Measurements from ENCODE around the gene ZCCHC7. TPM values are rescaled to one million over a fixed set of nuclear protein-coding genes. Genes with fewer than 3 reads are reported as not detected.

The ZCCHC7 gene
- total RNA-seq, 3 donors from 2014 or later (not counting 1 experiment from before 2014, with no cell fraction given) = 42.4 to 43.2 (median 42.8) TPM

DNA sequence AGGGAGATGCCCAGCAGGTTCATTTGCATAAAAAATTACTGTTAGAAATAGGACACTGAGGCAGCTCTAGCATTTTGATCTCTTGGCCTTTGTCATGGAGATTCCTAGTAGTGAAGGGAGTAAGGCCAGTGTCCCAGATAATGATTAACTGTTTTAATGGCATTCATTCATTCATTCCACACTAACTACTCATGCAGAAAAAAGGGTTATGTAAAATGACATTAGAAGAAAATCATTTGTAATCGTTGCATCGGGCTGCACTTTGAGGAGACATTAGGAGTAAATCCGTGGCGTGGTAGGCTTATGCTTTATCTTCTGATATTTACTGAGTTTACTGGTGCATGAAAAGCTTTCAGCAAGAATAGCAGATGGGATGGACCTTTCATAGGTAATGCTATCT, 219.5 kb downstream of the ZCCHC7 start:
- no peak overlapping the region for H3K27ac Mint-ChIP-seq
- ATAC-seq = no peak

DNA sequence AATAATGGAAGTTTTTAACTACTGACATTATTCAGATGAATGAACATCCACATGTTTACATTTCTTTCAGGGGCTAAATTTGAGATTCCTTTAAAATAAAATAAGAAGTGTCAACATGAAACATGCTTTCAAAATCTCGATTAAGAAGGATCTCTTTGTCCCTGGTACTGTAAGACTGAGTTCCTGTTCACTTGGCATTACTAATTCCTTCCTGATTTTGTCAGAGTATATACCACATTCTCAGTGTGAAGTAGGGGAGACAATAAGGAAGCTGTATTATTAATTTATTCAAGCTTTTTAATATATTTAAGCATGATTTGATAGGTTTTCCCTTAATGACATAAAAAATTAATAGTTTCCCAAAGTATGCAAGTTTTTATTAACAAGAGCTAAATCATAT, 220.6 kb downstream of the ZCCHC7 start:
- no peak for ATAC-seq
- H3K4me1 ChIP-seq (ENCODE audit: control insufficient read depth, insufficient read depth, low read length) = no peaks in the 10 kb centered on the region
- no peak overlapping the region for H3K4me3 Mint-ChIP-seq
- TF ChIP-seq, protein P1, sequence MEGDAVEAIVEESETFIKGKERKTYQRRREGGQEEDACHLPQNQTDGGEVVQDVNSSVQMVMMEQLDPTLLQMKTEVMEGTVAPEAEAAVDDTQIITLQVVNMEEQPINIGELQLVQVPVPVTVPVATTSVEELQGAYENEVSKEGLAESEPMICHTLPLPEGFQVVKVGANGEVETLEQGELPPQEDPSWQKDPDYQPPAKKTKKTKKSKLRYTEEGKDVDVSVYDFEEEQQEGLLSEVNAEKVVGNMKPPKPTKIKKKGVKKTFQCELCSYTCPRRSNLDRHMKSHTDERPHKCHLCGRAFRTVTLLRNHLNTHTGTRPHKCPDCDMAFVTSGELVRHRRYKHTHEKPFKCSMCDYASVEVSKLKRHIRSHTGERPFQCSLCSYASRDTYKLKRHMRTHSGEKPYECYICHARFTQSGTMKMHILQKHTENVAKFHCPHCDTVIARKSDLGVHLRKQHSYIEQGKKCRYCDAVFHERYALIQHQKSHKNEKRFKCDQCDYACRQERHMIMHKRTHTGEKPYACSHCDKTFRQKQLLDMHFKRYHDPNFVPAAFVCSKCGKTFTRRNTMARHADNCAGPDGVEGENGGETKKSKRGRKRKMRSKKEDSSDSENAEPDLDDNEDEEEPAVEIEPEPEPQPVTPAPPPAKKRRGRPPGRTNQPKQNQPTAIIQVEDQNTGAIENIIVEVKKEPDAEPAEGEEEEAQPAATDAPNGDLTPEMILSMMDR (IDR thresholded peaks at IDR 0.05) = no peak
- no peaks in the 10 kb centered on the region for H3K9me3 Mint-ChIP-seq
- no peak overlapping the region for H3K27ac Mint-ChIP-seq
- no peak overlapping the region for H3K27ac ChIP-seq (ENCODE audit: low read length)
- intact Hi-C loops (cut with micrococcal nuclease) = no loop called here
- DNase-seq = no peak
- H3K36me3 ChIP-seq (ENCODE audit: control insufficient read depth, insufficient read depth, low read length) = no peaks in the 10 kb centered on the region
- H3K4me1 Mint-ChIP-seq = no peaks in the 10 kb centered on the region
- no peaks in the 10 kb centered on the region for H3K27me3 ChIP-seq (ENCODE audit: control insufficient read depth, insufficient read depth, low read length)
- no peaks in the 10 kb centered on the region for H3K9me3 ChIP-seq (ENCODE audit: control insufficient read depth, insufficient read depth, low read length)
- H3K36me3 Mint-ChIP-seq = no peaks in the 10 kb centered on the region
- H3K27me3 Mint-ChIP-seq (ENCODE audit: low read depth in 2 of 2) = no peaks in the 10 kb centered on the region
- 60% methylated on average over 1 of the region's 1 CpG for WGBS (ENCODE audit: insufficient coverage)
- no peak overlapping the region for H3K4me3 ChIP-seq (ENCODE audit: low read length)

More for the DNA sequence above, 219.5 kb downstream of the ZCCHC7 start:
- Histone ChIP-seq H3K4me3 (ENCODE audit: low read length) (no peak overlapping the region), H3K27me3 (ENCODE audit: control insufficient read depth, insufficient read depth, low read length) (no peaks in the 10 kb centered on the region), H3K9me3 (ENCODE audit: control insufficient read depth, insufficient read depth, low read length) (no peaks in the 10 kb centered on the region), H3K27ac (ENCODE audit: low read length) (no peak overlapping the region), H3K4me1 (ENCODE audit: control insufficient read depth, insufficient read depth, low read length) (no peaks in the 10 kb centered on the region), H3K36me3 (ENCODE audit: control insufficient read depth, insufficient read depth, low read length) (no peaks in the 10 kb centered on the region)
- 94% methylated on average over 4 of the region's 4 CpGs for whole genome bisulfite sequencing (ENCODE audit: insufficient coverage)
- intact Hi-C loops (cut with micrococcal nuclease) = no loop called here
- H3K9me3 Mint-ChIP-seq = no peaks in the 10 kb centered on the region
- no peak overlapping the region for H3K4me3 Mint-ChIP-seq
- H3K27me3 Mint-ChIP-seq (ENCODE audit: low read depth in 2 of 2) = no peaks in the 10 kb centered on the region
- no peaks in the 10 kb centered on the region for H3K36me3 Mint-ChIP-seq
- no peak for DNase-seq
- H3K4me1 Mint-ChIP-seq = no peaks in the 10 kb centered on the region
- TF ChIP-seq, protein P1 (IDR thresholded peaks at IDR 0.05) = no peak

DNA sequence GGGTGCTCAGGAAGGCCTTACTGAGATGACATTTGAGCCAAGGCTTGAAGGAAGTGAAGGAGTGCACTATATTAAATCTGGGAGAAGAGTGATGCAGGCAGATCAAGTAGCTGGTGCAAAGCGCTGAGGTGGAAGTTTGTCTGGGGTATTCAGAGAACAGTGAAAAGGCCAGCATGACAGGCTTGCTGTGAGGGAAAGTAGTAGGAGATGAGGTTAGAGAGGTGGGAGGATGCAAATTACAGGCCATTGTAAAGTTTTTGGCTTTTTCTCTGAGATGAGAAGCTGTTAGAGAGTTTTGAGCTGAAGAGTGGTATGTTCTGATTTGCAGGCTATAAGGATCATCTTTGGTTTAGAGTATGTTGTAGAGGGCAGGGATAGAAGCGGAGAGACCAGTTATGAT, 221.3 kb downstream of the ZCCHC7 start:
- H3K4me3 ChIP-seq (ENCODE audit: low read length) = no peak overlapping the region
- no peaks in the 10 kb centered on the region for H3K27me3 ChIP-seq (ENCODE audit: control insufficient read depth, insufficient read depth, low read length)
- ATAC-seq = no peak
- Mint-ChIP-seq H3K4me1 (no peaks in the 10 kb centered on the region), H3K4me3 (no peak overlapping the region), H3K9me3 (no peaks in the 10 kb centered on the region), H3K27me3 (ENCODE audit: low read depth in 2 of 2) (no peaks in the 10 kb centered on the region), H3K36me3 (no peaks in the 10 kb centered on the region), H3K27ac (no peak overlapping the region)
- DNase-seq = no peak
- WGBS (ENCODE audit: insufficient coverage) = 94% methylated on average over 2 of the region's 2 CpGs
- H3K27ac ChIP-seq (ENCODE audit: low read length) = no peak overlapping the region
- TF ChIP-seq, protein P1 (IDR thresholded peaks at IDR 0.05) = no peak
- H3K9me3 ChIP-seq (ENCODE audit: control insufficient read depth, insufficient read depth, low read length) = no peaks in the 10 kb centered on the region
- intact Hi-C loops (cut with micrococcal nuclease) = no loop called here
- H3K36me3 ChIP-seq (ENCODE audit: control insufficient read depth, insufficient read depth, low read length) = no peaks in the 10 kb centered on the region
- no peaks in the 10 kb centered on the region for H3K4me1 ChIP-seq (ENCODE audit: control insufficient read depth, insufficient read depth, low read length)

DNA sequence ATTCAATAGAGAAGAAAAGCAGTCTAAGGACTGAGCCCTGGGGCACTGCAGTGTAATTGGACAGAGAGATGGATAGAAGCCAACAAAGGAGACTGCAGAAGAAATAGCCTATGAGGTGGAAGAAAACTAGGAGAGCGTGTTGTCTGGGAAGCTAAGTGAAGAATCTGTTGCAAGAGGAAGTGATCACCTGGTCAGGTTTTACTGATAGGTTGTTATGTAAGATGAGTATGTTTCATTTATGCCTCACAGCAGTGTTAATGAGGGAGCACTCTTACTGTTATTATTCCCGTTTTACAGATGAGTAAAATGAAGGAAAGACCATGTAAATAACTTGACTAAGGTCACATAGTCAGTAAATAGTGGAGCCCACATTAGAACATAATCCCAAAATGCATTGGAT, 222.1 kb downstream of the ZCCHC7 start:
- H3K27ac ChIP-seq (ENCODE audit: low read length) = no peak overlapping the region
- H3K4me1 ChIP-seq (ENCODE audit: control insufficient read depth, insufficient read depth, low read length) = no peaks in the 10 kb centered on the region
- Mint-ChIP-seq H3K9me3 (no peaks in the 10 kb centered on the region), H3K4me3 (no peak overlapping the region), H3K27me3 (ENCODE audit: low read depth in 2 of 2) (no peaks in the 10 kb centered on the region), H3K36me3 (no peaks in the 10 kb centered on the region), H3K4me1 (no peaks in the 10 kb centered on the region), H3K27ac (no peak overlapping the region)
- no peaks in the 10 kb centered on the region for H3K36me3 ChIP-seq (ENCODE audit: control insufficient read depth, insufficient read depth, low read length)
- ATAC-seq = no peak
- H3K4me3 ChIP-seq (ENCODE audit: low read length) = no peak overlapping the region
- H3K9me3 ChIP-seq (ENCODE audit: control insufficient read depth, insufficient read depth, low read length) = no peaks in the 10 kb centered on the region
- TF ChIP-seq, protein P1 (IDR thresholded peaks at IDR 0.05) = no peak
- 96% methylated on average over 2 of the region's 2 CpGs for WGBS (ENCODE audit: insufficient coverage)
- intact Hi-C loops (cut with micrococcal nuclease) = no loop called here
- H3K27me3 ChIP-seq (ENCODE audit: control insufficient read depth, insufficient read depth, low read length) = no peaks in the 10 kb centered on the region
- DNase-seq = no peak
